HEK293 (cell line): Measurements from ENCODE around the gene COL6A5.

Source experiments
- CTCF ChIA-PET: fragments of 350-600 bp; formaldehyde crosslinking; extraction: SDS; loops from one replicate; lab custom pipeline; 2021; ENCODE audit warnings: antibody characterized with exemption; lab: Yijun Ruan, JAX
- POLR2A ChIA-PET: fragments of 300-600 bp; formaldehyde crosslinking; extraction: SDS; loops from one replicate; lab custom pipeline; 2020; ENCODE audit warnings: antibody characterized with exemption, inconsistent platforms; lab: Yijun Ruan, JAX
- H3K27ac ChIP-seq: fragments of 200-500 bp; sonication (Bioruptor generic); 2 replicates; pipeline ENCODE4 v1.5.1; 2014; ENCODE audit warnings: low read depth, low read length, control low read depth, inconsistent platforms; ENCODE audit errors: extremely low read depth
- H3K36me3 ChIP-seq, 2 experiments: fragments of 200-500 bp in 1 of 2; sonication (Bioruptor generic) in 1 of 2; 1 replicate in 1 of 2; 2 replicates in 1 of 2; pipeline ENCODE4 v1.5.1; 2014 to 2017; ENCODE audit warnings: inconsistent platforms in 2 of 2, low read length in 2 of 2; ENCODE audit not compliant: control insufficient read depth in 2 of 2, insufficient read depth in 1 of 2
- H3K4me1 ChIP-seq: fragments of 200-500 bp; sonication (Bioruptor generic); 2 replicates; pipeline ENCODE4 v1.5.1; 2014; ENCODE audit warnings: mild to moderate bottlenecking, low read length, inconsistent platforms; ENCODE audit not compliant: control insufficient read depth, insufficient read depth
- H3K4me3 ChIP-seq: 2 replicates; pipeline ENCODE4 v1.5.1; 2011; ENCODE audit warnings: low read depth, mild to moderate bottlenecking, control low read depth, low read length, moderate library complexity
- H3K9me3 ChIP-seq: fragments of 200-500 bp; sonication (Bioruptor generic); 2 replicates; pipeline ENCODE4 v1.5.1; 2014; ENCODE audit warnings: low read depth, low read length, inconsistent platforms; ENCODE audit not compliant: control insufficient read depth, insufficient read depth
- HOXA7 ChIP-seq: sonication (generic); formaldehyde crosslinking; IDR thresholded peaks from 2 replicates; pipeline ENCODE4 v1.8.1; 2022; ENCODE audit warnings: missing genetic modification reagents, borderline replicate concordance
- KLF9 ChIP-seq: fragments of 450-650 bp; formaldehyde crosslinking; IDR thresholded peaks from 2 replicates; pipeline ENCODE4 v1.5.1; 2016; ENCODE audit warnings: missing biosample characterization, missing genetic modification characterization, low read depth
- PATZ1 ChIP-seq: fragments of 450-650 bp; formaldehyde crosslinking; IDR thresholded peaks from 2 replicates; pipeline ENCODE4 v1.5.1; 2016; ENCODE audit warnings: missing biosample characterization, missing genetic modification characterization
- PRDM2 ChIP-seq: fragments of 450-650 bp; formaldehyde crosslinking; IDR thresholded peaks from 2 replicates; pipeline ENCODE4 v1.5.1; 2016; ENCODE audit warnings: missing biosample characterization, missing genetic modification characterization, borderline replicate concordance
- WT1 ChIP-seq: fragments of 450-650 bp; formaldehyde crosslinking; IDR thresholded peaks from 2 replicates; pipeline ENCODE4 v1.5.1; 2016; ENCODE audit warnings: missing biosample characterization, missing genetic modification characterization
- YY2 ChIP-seq: fragments of 450-650 bp; formaldehyde crosslinking; IDR thresholded peaks from 2 replicates; pipeline ENCODE4 v1.5.1; 2016; ENCODE audit warnings: missing biosample characterization, missing genetic modification characterization
- ZBTB7A ChIP-seq: fragments of 450-650 bp; formaldehyde crosslinking; IDR thresholded peaks from 2 replicates; pipeline ENCODE4 v1.5.1; 2016; ENCODE audit warnings: low read depth, missing biosample characterization, missing genetic modification characterization
- ZFP3 ChIP-seq: fragments of 450-650 bp; formaldehyde crosslinking; IDR thresholded peaks from 2 replicates; pipeline ENCODE4 v1.5.1; 2016; ENCODE audit warnings: low read depth, missing biosample characterization, missing genetic modification characterization
- ZNF148 ChIP-seq: fragments of 450-650 bp; formaldehyde crosslinking; IDR thresholded peaks from 2 replicates; pipeline ENCODE4 v1.5.0; 2017; ENCODE audit warnings: missing biosample characterization, missing genetic modification characterization, borderline replicate concordance
- ZNF274 ChIP-seq, 2 experiments: fragments of 200-500 bp in 1 of 2; fragments of 450-650 bp in 1 of 2; sonication (Bioruptor generic) in 1 of 2; formaldehyde crosslinking in 1 of 2; IDR thresholded peaks; 2 replicates each; pipeline versions ENCODE4 v1.5.1 to v1.6.1; 2014 to 2016; ENCODE audit warnings: borderline replicate concordance in 1 of 2, inconsistent platforms in 1 of 2, low read length in 1 of 2, missing biosample characterization in 1 of 2, missing genetic modification characterization in 1 of 2
- ZNF280D ChIP-seq: fragments of 450-650 bp; formaldehyde crosslinking; IDR thresholded peaks from 2 replicates; pipeline ENCODE4 v1.5.1; 2016; ENCODE audit warnings: missing biosample characterization, missing genetic modification characterization
- ZNF311 ChIP-seq: fragments of 450-650 bp; formaldehyde crosslinking; IDR thresholded peaks from 2 replicates; pipeline ENCODE4 v1.5.1; 2017; ENCODE audit warnings: missing biosample characterization, missing genetic modification characterization, borderline replicate concordance
- ZNF391 ChIP-seq: fragments of 450-650 bp; formaldehyde crosslinking; IDR thresholded peaks from 2 replicates; pipeline ENCODE4 v1.5.1; 2016; ENCODE audit warnings: low read depth, missing biosample characterization, missing genetic modification characterization, borderline replicate concordance
- ZNF404 ChIP-seq: fragments of 450-650 bp; formaldehyde crosslinking; IDR thresholded peaks from 2 replicates; pipeline ENCODE4 v1.5.1; 2017; ENCODE audit warnings: missing biosample characterization, missing genetic modification characterization
- ZNF510 ChIP-seq: fragments of 450-650 bp; formaldehyde crosslinking; IDR thresholded peaks from 2 replicates; pipeline ENCODE4 v1.5.1; 2018; ENCODE audit warnings: mild to moderate bottlenecking, missing genetic modification characterization, missing biosample characterization; ENCODE audit not compliant: insufficient replicate concordance
- ZNF514 ChIP-seq: fragments of 450-650 bp; formaldehyde crosslinking; IDR thresholded peaks from 2 replicates; pipeline ENCODE4 v1.5.1; 2016; ENCODE audit warnings: missing biosample characterization, missing genetic modification characterization
- ZNF548 ChIP-seq: fragments of 450-650 bp; formaldehyde crosslinking; IDR thresholded peaks from 2 replicates; pipeline ENCODE4 v1.5.1; 2016; ENCODE audit warnings: missing biosample characterization, missing genetic modification characterization
- ZNF571 ChIP-seq: fragments of 450-650 bp; formaldehyde crosslinking; IDR thresholded peaks from 2 replicates; pipeline ENCODE4 v1.5.0; 2017; ENCODE audit warnings: missing biosample characterization, missing genetic modification characterization
- ZSCAN4 ChIP-seq: fragments of 450-650 bp; formaldehyde crosslinking; IDR thresholded peaks from 2 replicates; pipeline ENCODE4 v1.5.1; 2017; ENCODE audit warnings: missing biosample characterization, missing genetic modification characterization
- TF ChIP-seq, protein P1 (sequence below): fragments of 450-650 bp; formaldehyde crosslinking; IDR thresholded peaks from 2 replicates; pipeline ENCODE4 v1.5.1; 2017; ENCODE audit warnings: missing biosample characterization, missing genetic modification characterization

The COL6A5 gene

DNA sequence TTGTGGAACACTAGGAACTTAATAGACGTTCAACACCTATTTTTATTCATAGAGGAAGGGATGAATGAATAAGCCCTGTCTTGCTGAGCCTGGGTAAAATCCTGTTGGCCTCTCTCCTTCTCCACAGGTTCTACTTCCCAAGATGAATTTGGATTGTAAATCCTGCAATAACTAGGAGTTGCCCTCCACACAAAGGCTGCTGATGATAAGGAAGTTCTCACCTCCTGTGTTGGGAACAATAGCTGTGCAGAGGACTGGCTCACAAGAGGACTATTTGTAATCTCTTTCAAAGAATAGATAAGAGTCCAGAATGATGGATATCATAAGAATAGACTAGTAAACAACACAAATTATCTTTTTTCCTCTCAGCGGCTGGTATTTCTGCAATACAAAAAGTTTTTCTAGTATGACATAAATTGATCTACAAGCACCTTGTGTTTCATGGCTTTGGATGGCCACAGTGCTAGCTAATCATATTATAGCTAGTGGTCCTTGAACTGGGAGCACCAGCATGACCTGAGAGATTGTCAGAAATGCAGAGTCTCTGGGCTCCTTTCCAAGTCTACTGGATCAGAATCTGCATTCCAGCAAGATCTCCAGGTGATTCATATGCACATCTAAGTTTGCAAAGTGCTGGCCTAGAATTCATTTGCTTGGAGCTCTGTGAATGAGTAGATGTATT, 143.4 kb downstream of the COL6A5 start:
- Histone ChIP-seq H3K36me3 (no peaks in the 10 kb centered on the region), H3K27ac (no peak overlapping the region), H3K9me3 (no peaks in the 10 kb centered on the region), H3K4me3 (no peak overlapping the region), H3K4me1 (no peaks in the 10 kb centered on the region)
- POLR2A ChIA-PET = no interaction called here
- TF ChIP-seq ZNF391 (no peak), KLF9 (no peak), ZSCAN4 (no peak), PATZ1 (no peak), ZNF148 (tag by site-specific recombination) (no peak), ZNF571 (tag by site-specific recombination) (no peak), HOXA7 (CRISPR knock-in tag) (no peak), PRDM2 (tag by site-specific recombination) (no peak), ZBTB7A (no peak), WT1 (tag by site-specific recombination) (no peak), ZNF274 (IDR thresholded peaks at IDR 0.05; ENCODE audit: low read length) (no peak), ZNF274 (tag by site-specific recombination; IDR thresholded peaks at IDR 0.05; ENCODE audit: borderline replicate concordance) (no peak), ZNF514 (tag by site-specific recombination) (no peak), ZNF510 (tag by site-specific recombination) (no peak), ZNF280D (tag by site-specific recombination) (no peak), ZFP3 (tag by site-specific recombination) (no peak), ZNF404 (no peak), YY2 (tag by site-specific recombination) (no peak), ZNF548 (tag by site-specific recombination) (no peak), ZNF311 (tag by site-specific recombination) (no peak)
- TF ChIP-seq, protein P1, sequence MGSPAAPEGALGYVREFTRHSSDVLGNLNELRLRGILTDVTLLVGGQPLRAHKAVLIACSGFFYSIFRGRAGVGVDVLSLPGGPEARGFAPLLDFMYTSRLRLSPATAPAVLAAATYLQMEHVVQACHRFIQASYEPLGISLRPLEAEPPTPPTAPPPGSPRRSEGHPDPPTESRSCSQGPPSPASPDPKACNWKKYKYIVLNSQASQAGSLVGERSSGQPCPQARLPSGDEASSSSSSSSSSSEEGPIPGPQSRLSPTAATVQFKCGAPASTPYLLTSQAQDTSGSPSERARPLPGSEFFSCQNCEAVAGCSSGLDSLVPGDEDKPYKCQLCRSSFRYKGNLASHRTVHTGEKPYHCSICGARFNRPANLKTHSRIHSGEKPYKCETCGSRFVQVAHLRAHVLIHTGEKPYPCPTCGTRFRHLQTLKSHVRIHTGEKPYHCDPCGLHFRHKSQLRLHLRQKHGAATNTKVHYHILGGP = no peak
- CTCF ChIA-PET = interaction anchor here (0.6 kb wide), 1 partner anchor 412 kb away, joined by 3 read pairs; no protein-coding TSS in a partner anchor
